NCI-H146 treated with DMSO at 0.1 percent for 48 hours (cell line): ENCODE measurements around the gene STON1.
"Not testable (repeated sequence)": the region's sequence is repeated elsewhere in the genome, so short reads cannot be mapped to it uniquely, and the experiment has no call there.

Experiments used
- DNase-seq: peaks from one replicate; lab custom pipeline; 2025; ENCODE audit not compliant: unreplicated experiment; lab: John Stamatoyannopoulos, UW

The STON1 gene

DNA sequence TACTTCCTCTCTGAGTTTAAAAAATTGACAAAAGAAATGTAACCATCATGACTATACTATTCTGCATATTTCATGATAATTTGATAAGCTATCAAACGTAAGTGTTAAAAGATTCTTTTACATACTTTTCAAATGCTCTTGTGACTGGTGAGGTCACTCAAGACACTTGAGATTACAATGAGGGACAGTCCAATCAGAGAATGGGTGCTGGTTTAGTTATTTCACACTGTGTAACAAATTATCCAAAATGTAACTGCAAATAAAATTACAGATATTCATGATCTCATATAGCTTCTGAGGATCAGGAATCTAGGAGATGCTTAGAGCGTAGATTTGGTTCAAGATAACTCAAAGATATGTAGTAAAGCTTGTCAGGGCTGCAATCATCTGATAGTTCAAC, 83.3 kb downstream of the STON1 start:
- no peak for DNase-seq

- DNase-seq, result not testable (repeated sequence)
Measured at GRCh38 chr2:48614581-48614980, 84.6 kb downstream of the STON1 start.

- DNase-seq, result no peak
Measured at GRCh38 chr2:48617618-48618017, 87.7 kb downstream of the STON1 start, which contains the start of gene GTF2A1L. GTF2A1L (plus strand) TSS chr2:48617856; CDS start chr2:48617875, 19 bp downstream.

DNA sequence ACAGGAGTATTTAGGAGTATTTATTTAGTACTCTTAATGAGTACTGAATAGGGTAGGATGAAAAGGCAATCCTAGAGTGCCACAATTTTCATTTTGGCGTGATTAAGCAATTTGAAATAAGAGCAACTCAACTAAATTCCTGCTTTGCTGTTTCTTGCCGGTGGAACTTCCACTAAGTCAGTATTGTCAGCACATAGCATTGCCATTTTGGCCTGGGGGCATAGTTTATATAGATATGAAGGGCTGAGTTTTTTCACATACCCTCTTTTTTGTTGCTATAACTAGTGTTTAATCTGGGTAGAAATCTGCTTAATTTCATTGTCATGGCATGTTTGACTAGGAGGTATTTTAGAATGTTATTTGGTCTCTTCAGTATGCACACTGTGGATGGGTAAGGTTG, 89.6 kb downstream of the STON1 start:
- DNase-seq, result no peak

DNA sequence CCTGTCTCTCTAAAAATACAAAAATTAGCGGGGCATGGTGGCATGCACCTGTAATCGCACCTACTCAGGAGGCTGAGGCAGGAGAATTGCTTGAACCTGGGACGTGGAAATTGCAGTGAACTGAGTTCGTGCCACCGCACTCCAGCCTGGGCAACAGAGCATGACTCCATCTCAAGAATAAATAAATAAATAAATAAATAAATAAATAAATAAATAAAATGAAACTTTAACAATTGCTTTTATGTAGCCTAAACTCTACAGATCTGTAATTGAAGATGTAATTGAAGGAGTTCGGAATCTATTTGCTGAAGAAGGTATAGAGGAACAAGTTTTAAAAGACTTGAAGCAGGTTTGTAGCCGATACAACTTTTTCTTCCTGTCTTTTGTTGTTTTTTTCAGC, 90.7 kb downstream of the STON1 start:
- DNase-seq, result no peak

GRCh38 chr2:48622691-48623090, 92.7 kb downstream of the STON1 start:
- DNase-seq, result not testable (repeated sequence)

GRCh38 chr2:48624696-48625095, 94.7 kb downstream of the STON1 start:
- DNase-seq, result no peak

DNA sequence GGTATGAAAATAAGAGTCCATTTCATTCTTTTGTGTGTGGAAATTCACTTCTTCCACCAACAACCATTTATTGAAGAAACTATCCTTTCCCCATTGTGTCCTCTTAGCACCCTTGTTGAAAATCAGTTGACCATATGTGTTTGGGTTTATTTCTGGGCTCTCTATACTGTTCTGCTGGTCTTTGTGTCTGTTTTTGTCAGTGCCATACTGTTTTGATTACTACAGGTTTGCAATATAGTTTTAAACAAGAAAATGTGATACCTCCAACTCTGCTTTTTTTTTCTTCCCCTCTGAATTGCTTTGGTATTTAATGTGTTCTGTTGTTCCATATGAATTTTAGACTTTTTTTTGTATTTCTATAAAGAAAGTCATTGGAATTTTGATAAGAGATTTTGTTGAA, 96.1 kb downstream of the STON1 start:
- DNase-seq, result no peak

DNA sequence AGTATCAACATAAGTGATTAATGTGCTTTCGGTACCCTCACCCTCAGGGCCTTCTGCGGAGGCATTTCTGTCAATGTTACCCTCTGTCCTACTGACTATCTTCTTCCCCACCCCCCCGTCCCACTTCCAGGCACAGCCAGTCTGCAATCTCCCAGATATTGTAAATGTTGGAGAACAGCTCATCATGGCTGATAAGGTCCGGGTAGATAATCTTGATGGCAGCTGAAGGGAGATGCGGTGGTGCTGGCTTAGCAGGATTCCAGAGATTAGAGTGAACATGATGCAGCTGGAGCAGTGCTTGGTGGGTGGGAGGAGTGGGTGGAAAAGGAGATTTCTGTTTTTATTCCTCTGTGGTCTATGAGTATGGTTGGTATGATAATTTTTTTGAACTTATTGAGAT, 103.2 kb downstream of the STON1 start:
- no peak for DNase-seq

DNA sequence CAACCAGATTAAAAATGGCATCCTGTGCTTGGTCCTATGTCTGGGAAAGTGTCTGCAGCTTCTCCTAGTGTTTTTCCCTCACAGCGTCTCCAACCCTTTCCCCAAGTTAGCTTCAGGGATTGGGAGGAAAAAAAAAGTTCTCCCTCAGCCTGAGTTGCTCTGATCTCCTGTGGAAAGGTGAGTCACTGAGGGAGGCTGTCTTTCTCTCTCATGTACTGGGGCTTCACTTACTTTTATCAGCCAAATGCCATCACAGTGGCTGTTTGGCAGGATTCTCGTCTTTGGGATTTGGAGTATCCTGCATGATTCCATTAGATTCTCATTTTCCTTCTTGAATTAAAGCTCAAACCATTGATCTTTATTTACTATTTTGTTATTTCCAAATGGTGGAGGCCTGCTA, 105.8 kb downstream of the STON1 start:
- DNase-seq, result no peak

- no peak for DNase-seq
Measured at GRCh38 chr2:48638261-48638660, 108.3 kb downstream of the STON1 start.
